Type B pancreatic cell (in vitro differentiated cells): ENCODE measurements around the gene IL2RA. TPM values are rescaled to one million over a fixed set of nuclear protein-coding genes. Genes with fewer than 3 reads are reported as not detected.

Experiments used
- total RNA-seq: library from RNA; stranded (reverse); gene quantifications from 2 replicates; pipeline ENCODE4 v1.2.1, GENCODE V29; 2021; ENCODE audit warnings: low replicate concordance

The IL2RA gene
- total RNA-seq, 1 donor from 2014 or later, result not detected

Other genes with a start within 250 kb of the IL2RA start
- gene GDI2, start 248.9 kb downstream of the IL2RA start, total RNA-seq, result 245 TPM in 2 replicates
- 6.7 and 15.3 TPM in 2 replicates for gene ANKRD16, start 172.5 kb downstream of the IL2RA start, total RNA-seq
- gene FBH1, start 172.1 kb downstream of the IL2RA start, total RNA-seq, result 73.0 TPM in 2 replicates
- gene IL15RA, start 84.8 kb downstream of the IL2RA start, total RNA-seq, result 1.4 and 3.7 TPM in 2 replicates
- gene RBM17, start 26.7 kb upstream of the IL2RA start, total RNA-seq, result 92.1 and 105 TPM in 2 replicates
- gene PFKFB3, start 140.6 kb upstream of the IL2RA start, total RNA-seq, result 14.0 and 30.2 TPM in 2 replicates